ENCODE results near the gene EPS8L2.

Gene EPS8L2

DNA sequence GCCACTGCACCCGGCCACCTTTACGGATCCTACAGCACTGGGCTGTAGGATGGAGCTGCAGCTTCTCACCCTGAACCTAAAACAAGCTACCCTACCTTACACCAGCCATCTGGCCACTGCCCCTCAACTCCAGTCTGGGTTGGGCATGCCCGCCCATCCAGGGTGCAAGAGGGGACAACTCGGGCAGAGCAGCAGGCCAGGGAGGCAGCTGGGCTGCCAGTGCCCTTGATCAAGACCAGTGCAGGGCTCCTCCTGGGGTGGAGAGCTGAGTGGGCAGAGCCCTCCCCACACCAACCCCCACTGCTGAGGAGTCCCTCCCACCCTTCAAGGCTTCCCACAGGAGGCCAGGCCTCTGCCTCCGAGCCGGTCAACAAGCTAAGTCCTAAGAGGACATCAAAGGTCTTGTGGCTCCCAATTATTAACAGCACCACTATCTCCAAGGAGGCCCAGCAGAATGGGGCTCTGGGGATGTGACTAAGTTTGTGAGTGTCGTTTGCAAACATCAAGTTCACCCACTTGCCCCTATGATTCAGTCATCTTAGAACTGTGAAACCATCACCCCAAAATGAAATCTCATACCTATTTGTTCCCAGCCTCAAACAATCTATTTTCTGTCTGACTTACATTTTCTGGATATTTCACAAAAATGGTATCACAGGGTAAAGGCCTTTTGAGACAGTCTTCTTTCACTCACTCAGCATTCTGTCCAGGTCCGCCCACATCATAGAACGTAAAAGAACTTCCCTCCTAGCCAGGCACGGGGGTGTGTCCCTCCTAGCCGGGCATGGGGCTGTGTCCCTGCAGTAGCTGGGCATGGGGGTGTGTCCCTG is 60.3 kb downstream of the EPS8L2 start:
- Histone ChIP-seq H4K20me1 (peaks cover 63 to 99% (median 83%) of the 10 kb centered on the region in 11 experiments), H3K9me3 (replicated peaks in 1 of 11) (no peaks in the 10 kb centered on the region), H3K4me2 (peak overlapping the region in 3 of 11 experiments; percentile 27 to 61 (median 31); a peak in 5 of 22 replicates), H3K27me3 (no peaks in the 10 kb centered on the region), H3K36me3 (peaks cover 78 to 96% (median 90%) of the 10 kb centered on the region in 11 experiments), H3K4me3 (no peak overlapping the region), H3K9ac (peak overlapping the region in 5 of 11 experiments; percentile 15 to 48 (median 27); a peak in 6 of 22 replicates), H3K4me1 (peaks cover 0 to 37% (median 8%) of the 10 kb centered on the region in 10 experiments; a peak in 12 of 20 replicates), H3K27ac (no peak overlapping the region)
- TF ChIP-seq Cebpa-rat (IDR thresholded peaks at IDR 0.05): no peak

DNA sequence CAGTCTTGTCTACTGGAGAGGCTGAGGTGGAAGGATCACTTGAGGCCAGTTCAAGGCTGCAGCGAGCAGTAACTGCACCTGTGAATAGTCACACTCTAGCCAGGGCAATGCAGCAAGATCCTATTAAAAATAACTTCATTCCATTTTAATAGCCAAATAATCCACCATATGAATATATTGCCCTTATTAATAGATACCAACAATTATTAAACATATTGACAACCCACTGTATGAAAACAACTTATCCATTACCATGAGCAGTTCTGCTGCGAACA is 60.8 kb downstream of the EPS8L2 start:
- H4K20me1 ChIP-seq: peaks cover 68 to 99% (median 83%) of the 10 kb centered on the region in 11 experiments
- no peaks in the 10 kb centered on the region for H3K27me3 ChIP-seq
- no peak for TF ChIP-seq Cebpa-rat (IDR thresholded peaks at IDR 0.05)
- peaks cover 0 to 34% (median 8%) of the 10 kb centered on the region in 10 experiments; a peak in 12 of 20 replicates for H3K4me1 ChIP-seq
- H3K9me3 ChIP-seq (replicated peaks in 1 of 11): no peaks in the 10 kb centered on the region
- peaks cover 78 to 96% (median 90%) of the 10 kb centered on the region in 11 experiments for H3K36me3 ChIP-seq
- peak overlapping the region in 2 of 11 experiments; percentile 30 to 48; a peak in 2 of 22 replicates for H3K9ac ChIP-seq
- peak overlapping the region in 3 of 11 experiments; percentile 27 to 61 (median 31); a peak in 5 of 22 replicates for H3K4me2 ChIP-seq
- H3K4me3 ChIP-seq: no peak overlapping the region
- H3K27ac ChIP-seq: no peak overlapping the region

DNA sequence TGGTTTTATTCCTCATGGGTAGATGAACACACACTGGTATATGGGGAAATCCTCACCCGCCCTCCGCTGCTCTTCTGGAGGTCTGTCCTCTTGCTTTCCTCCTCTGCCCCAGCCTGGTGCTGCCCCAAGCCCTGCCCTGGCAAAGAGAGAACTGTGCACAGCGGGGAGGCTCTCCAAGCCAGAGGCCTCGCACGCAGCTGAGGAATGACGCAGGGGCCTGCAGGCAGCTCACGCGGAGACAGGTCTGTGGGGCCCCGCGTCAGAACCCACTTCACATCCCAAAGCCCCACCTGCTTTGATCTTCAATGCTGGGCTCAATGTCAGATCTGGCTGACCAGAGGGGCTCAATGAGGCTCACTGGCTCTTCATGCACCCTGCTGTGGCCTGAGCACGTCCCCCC is 61.2 kb downstream of the EPS8L2 start:
- Histone ChIP-seq H3K27me3 (no peaks in the 10 kb centered on the region), H3K9me3 (replicated peaks in 1 of 11) (no peaks in the 10 kb centered on the region), H4K20me1 (peaks cover 67 to 99% (median 83%) of the 10 kb centered on the region in 11 experiments), H3K4me3 (no peak overlapping the region), H3K9ac (peak overlapping the region in 1 of 11 experiments; percentile 7; a peak in 2 of 22 replicates), H3K27ac (no peak overlapping the region), H3K4me2 (peak overlapping the region in 2 of 11 experiments; percentile 31 to 61; a peak in 3 of 22 replicates), H3K36me3 (peaks cover 78 to 96% (median 90%) of the 10 kb centered on the region in 11 experiments), H3K4me1 (peaks cover 0 to 30% (median 7%) of the 10 kb centered on the region in 10 experiments; a peak in 12 of 20 replicates)
- no peak for TF ChIP-seq Cebpa-rat (IDR thresholded peaks at IDR 0.05)

DNA sequence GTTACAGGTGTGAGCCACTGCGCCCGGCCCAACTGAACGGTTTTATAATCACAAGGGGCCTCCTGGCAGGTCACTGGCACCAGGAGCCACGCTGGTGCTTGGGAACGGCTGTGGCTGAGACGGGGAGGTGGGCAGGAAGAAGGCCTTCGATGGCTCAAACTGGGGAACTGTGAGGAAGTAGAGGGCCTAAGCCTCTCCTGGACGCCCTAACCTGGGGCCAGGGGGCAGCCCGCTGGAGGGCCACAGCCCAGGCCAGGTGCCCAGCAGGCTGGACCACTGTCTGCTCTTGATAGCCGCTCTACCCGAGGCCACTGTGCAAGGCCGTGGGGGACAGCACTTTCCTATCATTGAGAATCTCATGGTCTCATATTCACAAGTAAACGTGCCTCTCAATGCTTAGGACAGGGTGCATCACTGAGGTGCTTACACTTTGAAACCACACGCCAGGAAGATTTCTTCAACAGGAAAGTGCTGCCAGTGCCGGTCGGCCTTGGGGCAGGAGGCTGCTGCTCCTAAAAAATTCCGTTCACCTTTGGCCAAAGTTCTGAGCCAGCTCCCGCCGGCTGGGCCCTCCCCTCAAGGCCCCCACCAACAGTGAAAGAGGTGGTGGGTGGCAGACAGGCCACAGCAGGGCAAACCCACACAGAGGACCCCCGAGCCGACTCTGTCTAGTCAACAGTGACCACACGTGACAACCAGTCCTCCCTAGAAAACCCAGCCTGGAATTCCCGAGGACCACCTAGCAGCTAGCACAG is 64.0 kb downstream of the EPS8L2 start:
- Histone ChIP-seq H3K9ac (no peak overlapping the region), H3K4me1 (peaks cover 13 to 38% (median 21%) of the 10 kb centered on the region in 10 experiments), H3K36me3 (peaks cover 80 to 99% (median 92%) of the 10 kb centered on the region in 11 experiments), H3K27ac (no peak overlapping the region), H3K27me3 (no peaks in the 10 kb centered on the region), H3K9me3 (replicated peaks in 1 of 11) (no peaks in the 10 kb centered on the region), H4K20me1 (peaks cover 72 to 100% (median 86%) of the 10 kb centered on the region in 11 experiments), H3K4me3 (no peak overlapping the region), H3K4me2 (no peak overlapping the region)
- no peak for TF ChIP-seq Cebpa-rat (IDR thresholded peaks at IDR 0.05)

DNA sequence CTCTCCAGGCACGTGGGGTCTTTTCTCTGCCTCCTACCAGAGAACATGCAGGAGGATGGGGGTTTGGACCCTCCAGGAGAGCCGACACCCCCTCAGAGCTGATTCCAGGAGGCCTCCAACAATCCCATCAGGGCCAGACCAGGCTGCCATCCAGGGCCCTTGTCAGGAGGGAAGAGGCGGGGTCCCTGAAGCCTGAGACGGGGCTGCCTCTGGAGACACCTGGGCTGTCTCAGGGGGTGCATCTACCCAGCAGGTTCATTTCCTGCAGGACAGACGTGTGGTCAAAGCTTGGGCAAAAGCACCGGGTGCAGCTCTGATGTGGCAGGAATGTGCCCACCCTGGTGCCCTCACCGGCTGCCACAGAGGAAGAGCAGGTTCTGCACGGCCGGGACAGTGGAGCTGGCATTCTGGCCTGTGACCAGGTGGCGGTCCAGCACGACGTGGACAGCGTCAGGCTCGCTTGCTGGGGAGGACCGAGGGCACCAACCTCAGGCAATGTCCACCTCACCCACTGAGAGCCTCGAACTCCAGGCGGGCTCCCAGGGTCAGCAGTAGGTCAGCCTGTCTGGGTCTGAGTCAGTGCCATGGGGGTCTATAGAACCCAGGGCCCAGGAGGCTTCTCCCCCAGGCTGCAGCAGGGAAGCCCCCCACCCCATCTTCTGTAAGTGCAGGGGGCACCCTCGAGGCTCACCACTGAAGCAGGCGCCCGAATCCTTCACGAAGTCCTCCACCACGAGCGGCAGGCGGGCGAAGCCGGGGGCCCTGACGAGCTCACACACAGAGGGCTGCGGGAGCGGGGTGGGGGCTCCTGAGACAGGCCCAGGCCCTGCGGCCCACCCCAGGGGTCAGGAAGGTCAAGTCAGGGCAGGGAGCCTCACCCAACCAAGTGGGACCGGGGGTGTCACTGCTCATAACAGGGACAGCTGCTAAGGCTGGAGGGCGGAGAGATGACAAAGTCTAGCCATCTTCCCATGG is 64.9 kb downstream of the EPS8L2 start:
- Histone ChIP-seq H3K9ac (no peak overlapping the region), H3K4me3 (no peak overlapping the region), H3K4me2 (no peak overlapping the region), H3K27ac (no peak overlapping the region), H3K27me3 (no peaks in the 10 kb centered on the region), H3K9me3 (replicated peaks in 1 of 11) (no peaks in the 10 kb centered on the region), H4K20me1 (peaks cover 72 to 100% (median 86%) of the 10 kb centered on the region in 11 experiments), H3K4me1 (peaks cover 21 to 42% (median 26%) of the 10 kb centered on the region in 10 experiments), H3K36me3 (peaks cover 73 to 95% (median 88%) of the 10 kb centered on the region in 11 experiments)
- no peak for TF ChIP-seq Cebpa-rat (IDR thresholded peaks at IDR 0.05)

DNA sequence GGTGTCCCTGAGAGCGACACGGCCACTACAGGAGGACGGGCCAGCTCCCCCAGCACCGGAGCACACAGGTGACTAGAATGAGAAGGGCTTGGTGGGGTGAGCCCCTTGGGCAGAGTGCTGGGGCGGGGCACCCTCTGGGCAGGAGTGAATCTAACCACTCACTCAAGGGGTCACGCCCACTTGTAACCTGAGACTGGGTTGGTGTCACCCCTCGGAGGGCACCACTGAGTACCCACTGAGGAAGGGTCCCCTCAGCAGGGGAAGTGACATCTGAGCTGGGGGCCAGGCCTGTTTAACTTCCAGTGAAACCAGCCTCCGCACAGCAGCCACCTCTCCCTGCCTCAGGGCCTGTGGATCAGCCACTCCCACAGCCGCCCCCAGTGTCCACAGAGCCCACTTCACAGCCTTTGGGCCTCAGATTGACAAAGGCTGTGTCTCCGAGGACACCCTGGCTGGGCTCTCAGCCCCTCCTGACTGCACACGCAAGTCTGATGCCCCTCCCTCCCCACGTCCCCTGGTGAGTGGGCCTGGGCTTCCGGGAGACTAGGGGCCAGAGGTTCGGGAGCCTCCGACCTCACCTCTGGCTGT is 65.7 kb downstream of the EPS8L2 start:
- Histone ChIP-seq H3K9me3 (replicated peaks in 1 of 11) (no peaks in the 10 kb centered on the region), H3K27ac (no peak overlapping the region), H3K4me1 (peaks cover 27 to 38% (median 32%) of the 10 kb centered on the region in 10 experiments), H4K20me1 (peaks cover 66 to 100% (median 85%) of the 10 kb centered on the region in 11 experiments), H3K4me3 (no peak overlapping the region), H3K36me3 (peaks cover 65 to 87% (median 80%) of the 10 kb centered on the region in 11 experiments), H3K9ac (peak overlapping the region in 2 of 11 experiments; percentile 2 to 17; a peak in 1 of 22 replicates), H3K4me2 (no peak overlapping the region), H3K27me3 (no peaks in the 10 kb centered on the region)
- TF ChIP-seq Cebpa-rat (IDR thresholded peaks at IDR 0.05): no peak

DNA sequence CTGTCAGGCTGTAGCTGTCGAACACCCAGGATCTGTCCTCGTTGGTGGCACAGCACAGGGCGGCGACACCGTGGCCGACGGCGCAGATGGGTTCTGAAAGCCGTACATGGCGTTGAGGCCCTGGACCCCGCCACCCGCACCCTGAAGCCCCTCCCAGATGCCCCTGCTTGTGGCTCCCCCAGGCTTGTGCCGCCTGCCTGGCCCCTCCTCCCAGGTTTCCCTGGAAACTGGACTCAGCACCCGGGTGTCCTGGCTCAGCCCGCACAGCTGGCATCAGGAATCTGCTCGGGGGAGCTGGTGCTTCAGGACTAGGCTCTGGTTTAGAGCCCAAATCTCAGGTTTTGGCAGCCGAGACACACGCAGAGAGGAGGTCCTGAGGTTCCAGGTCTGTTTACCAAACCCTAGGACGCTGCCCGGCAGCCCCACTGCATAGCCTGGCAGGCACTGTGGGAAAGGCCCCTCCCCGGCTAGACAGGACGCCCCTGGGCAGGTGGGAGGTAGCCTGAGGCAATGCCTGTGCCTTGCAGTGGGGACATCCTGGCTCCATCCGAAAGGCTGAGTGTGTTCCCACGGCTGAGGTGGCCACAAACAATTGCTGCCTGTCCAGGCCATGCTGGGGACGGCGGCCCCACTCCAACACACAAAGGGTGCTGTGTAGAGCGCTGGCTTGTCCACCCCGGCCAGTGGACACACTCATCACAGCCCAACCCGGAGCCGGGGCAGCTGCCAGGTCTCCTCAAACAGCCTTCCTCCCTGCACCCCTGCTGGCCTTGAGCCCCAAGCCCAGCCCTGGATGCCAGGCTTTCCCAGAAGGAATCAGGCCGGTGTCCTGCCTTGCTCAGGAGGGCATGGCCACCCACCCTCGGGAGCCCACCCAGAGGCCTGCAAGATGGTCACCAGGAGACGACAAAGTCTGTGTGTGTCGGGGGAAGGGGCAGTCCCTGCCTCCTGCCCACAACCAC is 66.7 kb downstream of the EPS8L2 start:
- Histone ChIP-seq H3K4me2 (no peak overlapping the region), H4K20me1 (peaks cover 57 to 92% (median 77%) of the 10 kb centered on the region in 11 experiments), H3K4me1 (peaks cover 25 to 33% (median 29%) of the 10 kb centered on the region in 10 experiments), H3K4me3 (no peak overlapping the region), H3K9me3 (replicated peaks in 1 of 11) (no peaks in the 10 kb centered on the region), H3K27me3 (no peaks in the 10 kb centered on the region), H3K36me3 (peaks cover 56 to 77% (median 70%) of the 10 kb centered on the region in 11 experiments), H3K27ac (no peak overlapping the region; a peak in 1 of 22 replicates), H3K9ac (peak overlapping the region in 7 of 11 experiments; percentile 33 to 97 (median 63); a peak in 7 of 22 replicates)
- no peak for TF ChIP-seq Cebpa-rat (IDR thresholded peaks at IDR 0.05)

All from BLaER1 treated with 17β-estradiol and CSF1 and Interleukin-3, amounts not matched to agents 10 nM and 100 nM (cell line).